PC-9 (cell line): Measurements from ENCODE around the gene EMC10.

ENCODE experiments used
- CTCF ChIP-seq: fragments of 200-600 bp; sonication (generic); conservative IDR thresholded peaks from 2 replicates; pipeline ENCODE4 v1.6.1; 2017; ENCODE audit warnings: mixed run types, antibody characterized with exemption, mild to moderate bottlenecking, moderate library complexity
- EZH2 ChIP-seq: fragments of 200-600 bp; sonication (generic); IDR thresholded peaks from 2 replicates; pipeline ENCODE4 v1.8.0; 2017; ENCODE audit warnings: antibody characterized with exemption, low read depth

GRCh38 chr19:50447750-50448149 lies 28.6 kb upstream of the EMC10 start:
- TF ChIP-seq CTCF (no peak), EZH2 (no peak)
